Measurements from ENCODE around the gene NCSTN. TPM values are rescaled to one million over a fixed set of nuclear protein-coding genes. Genes with fewer than 3 reads are reported as not detected.

The NCSTN gene
- total RNA-seq, 2 donors from 2014 or later, result 57.4 to 70.2 TPM

GRCh38 chr1:160399544-160400222, 56.5 kb downstream of the NCSTN start:
- intact Hi-C loops (cut with DNase I), result loop anchor here in 1 of 2 donors (10.0 kb wide), 1 partner anchor 55 kb away; the partner anchor contains the start of genes COPA and NCSTN
- no peak for DNase-seq

DNA sequence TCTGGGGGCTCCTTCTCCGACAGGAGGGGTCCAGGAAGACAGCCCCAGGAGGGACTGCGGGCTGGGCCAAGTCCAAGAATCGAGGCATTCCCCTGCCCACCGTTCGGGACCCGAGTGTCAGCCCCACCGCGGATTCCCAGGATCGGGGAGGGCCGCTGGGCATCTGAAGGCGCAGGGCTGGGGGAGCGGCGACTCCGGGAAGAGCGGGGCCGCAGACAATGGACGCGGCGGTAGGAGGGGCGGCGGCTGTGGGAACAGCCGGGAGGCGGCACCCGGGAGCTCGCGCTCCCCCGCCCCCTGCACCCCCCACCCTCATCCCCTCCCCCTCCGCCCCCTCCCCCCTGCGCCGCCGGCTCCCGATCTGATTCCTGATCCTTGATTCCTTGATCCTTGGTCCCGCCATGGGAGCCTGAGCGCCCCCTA, 57.1 kb downstream of the NCSTN start, which contains the start of gene VANGL2:
VANGL2 (plus strand) TSS at position 342 of the 423 bp plus-strand sequence. CDS start 15,274 bp downstream, outside the sequence.
- ATAC-seq, result peak; percentile 84 to 86
- intact Hi-C loops (cut with DNase I), result loop anchor here in 1 of 2 donors (10.0 kb wide), 1 partner anchor 55 kb away; the partner anchor contains the start of genes COPA and NCSTN
- peak; percentile 84 for DNase-seq

More at GRCh38 chr1:160399544-160400222, 56.5 kb downstream of the NCSTN start:
- peak in 1 of 2 donors; percentile 18 for ATAC-seq

DNA sequence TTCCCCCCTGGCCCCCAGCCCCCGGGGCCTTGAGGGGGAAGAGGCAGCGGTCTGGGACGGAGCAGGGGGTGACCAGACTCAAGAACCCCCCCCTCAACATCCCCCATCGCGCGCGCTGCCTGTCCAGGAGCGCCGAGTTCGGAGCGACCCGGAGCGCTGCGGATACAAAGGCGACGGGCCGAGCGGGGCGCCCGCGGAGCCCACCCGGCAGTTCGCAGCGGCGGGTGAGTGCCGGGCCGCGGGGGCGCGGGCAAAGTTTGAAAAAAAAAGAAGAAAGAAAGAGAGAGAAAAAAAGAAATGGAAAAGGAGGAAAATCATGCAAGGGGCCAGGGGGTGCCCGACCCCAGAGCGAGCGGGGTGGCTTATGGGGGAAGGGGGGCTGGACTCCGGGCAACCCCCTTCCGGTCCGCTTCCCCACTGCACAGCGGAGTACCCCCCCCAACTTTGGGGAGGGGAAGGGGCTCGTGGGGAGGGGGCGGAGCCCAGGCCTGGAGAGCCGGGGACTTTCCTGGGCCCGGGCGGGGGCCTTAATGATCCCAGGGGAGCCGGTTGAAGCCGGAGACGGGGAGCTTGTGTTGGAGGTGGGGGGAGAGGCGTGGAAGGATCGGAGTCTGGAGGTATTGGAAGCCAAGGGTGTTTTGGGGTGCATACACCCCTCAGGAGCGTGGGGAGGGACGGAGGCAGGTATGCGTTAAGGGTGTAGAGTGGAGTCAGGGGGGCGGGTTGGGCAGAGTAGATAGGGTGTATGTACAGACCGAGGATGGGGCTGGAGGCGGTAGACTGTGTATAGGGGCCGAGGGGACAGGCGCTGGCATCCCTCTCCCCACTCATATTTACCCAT, 57.7 kb downstream of the NCSTN start:
- intact Hi-C loops (cut with DNase I), result loop anchor here in 1 of 2 donors (10.0 kb wide), 1 partner anchor 56 kb away; the partner anchor contains the start of genes COPA and NCSTN
- peak; percentile 47 to 53 for ATAC-seq
- no peak for DNase-seq

GRCh38 chr1:160401487-160401805, 58.3 kb downstream of the NCSTN start:
- ATAC-seq, result no peak
- intact Hi-C loops (cut with DNase I), result loop anchor here in 1 of 2 donors (10.0 kb wide), 1 partner anchor 57 kb away; the partner anchor contains the start of genes COPA and NCSTN
- no peak for DNase-seq

DNA sequence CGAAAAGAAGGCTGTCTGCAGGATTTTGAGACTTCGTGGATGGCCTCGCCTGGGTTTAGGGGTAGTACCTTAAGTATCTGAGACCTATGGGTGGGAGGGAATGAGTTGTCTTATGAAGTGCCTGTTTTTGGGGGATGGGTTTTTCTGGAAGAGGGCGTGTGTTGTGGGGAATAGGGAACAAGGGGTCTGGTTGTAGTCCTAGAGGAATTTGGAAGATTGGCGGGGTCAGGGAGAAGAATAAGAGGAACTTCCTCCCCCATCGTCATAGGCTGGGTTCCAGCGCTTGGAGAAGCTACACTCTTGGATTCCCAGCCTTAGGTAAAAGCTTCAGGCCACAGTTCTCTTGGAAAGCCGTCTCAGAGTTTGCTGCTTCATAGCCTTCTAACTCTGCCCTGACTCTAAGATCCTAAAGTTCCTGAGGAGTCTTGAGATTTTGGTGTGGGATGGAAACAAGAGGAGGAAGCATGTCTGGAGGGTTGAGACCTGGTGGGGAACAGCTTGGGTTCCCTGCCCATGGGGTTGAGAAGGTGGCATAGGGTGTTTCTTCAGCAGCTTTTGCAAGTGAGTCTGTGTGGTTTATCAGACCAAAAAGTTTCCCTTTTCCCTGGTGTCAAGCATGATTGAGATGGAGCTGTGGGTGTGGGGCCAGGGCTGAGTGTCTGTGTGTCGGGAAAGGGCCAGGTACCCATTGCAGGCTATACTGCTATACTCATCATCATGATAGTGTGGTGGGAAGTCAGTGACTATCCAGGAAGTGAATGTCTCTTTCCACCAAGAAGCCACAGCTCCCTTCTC, 59.0 kb downstream of the NCSTN start:
- intact Hi-C loops (cut with DNase I), result loop anchor here in 1 of 2 donors (10.0 kb wide), 1 partner anchor 57 kb away; the partner anchor contains the start of genes COPA and NCSTN
- no peak for ATAC-seq
- no peak for DNase-seq

GRCh38 chr1:160403244-160403643, 60.1 kb downstream of the NCSTN start:
- intact Hi-C loops (cut with DNase I), result loop anchor here in 1 of 2 donors (10.0 kb wide), 1 partner anchor 58 kb away; the partner anchor contains the start of genes COPA and NCSTN
- no peak for DNase-seq
- no peak for ATAC-seq

DNA sequence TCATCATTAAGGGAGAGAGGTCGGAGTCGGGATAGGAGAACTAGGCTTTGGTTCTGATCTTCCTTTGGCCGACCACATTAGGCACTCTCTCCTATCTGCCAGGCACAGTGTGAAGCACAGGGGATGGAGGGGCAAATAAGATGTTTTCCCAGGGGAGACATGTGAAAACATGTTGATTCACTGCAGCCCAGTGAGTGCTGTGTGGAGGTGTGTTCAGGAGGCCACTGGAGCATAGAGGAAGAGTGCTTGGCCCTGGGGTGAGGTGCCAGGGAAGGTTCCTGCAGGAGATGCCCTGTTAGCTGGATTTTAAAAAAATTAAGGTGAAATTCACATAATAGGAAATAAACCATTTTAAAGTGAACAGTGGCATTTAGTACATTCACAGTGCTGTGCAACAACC, 60.9 kb downstream of the NCSTN start:
- ATAC-seq, result no peak
- intact Hi-C loops (cut with DNase I), result loop anchor here in 1 of 2 donors (10.0 kb wide), 1 partner anchor 59 kb away; the partner anchor contains the start of genes COPA and NCSTN
- DNase-seq, result no peak

DNA sequence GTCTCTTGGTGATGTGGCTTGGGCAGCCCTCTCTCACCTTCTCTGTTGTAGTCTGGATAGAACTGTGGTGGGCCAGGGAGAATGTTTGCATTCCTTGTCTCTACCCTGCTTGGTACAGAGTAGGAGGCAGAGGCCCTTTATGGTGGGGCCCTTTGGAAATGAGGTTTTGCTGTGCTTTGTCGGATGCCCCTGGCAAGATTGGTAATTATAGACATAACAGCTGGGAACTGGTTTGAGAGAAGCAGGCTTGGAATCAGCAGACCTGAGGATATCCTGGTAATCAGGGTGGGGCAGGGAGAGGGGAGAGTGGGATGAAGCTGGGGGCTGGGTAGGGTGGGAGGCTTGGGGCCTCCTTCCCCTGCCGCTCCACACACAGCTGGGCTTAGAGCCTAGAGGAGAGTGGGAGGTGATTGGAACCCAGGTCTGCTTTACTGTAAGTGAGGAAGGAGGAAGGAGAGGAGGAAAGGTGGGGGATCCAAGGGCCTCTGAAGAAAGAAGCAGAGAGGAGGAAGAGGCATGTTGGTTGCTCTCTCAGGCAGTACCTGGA, 62.2 kb downstream of the NCSTN start:
- ATAC-seq (no peak), DNase-seq (no peak)
- intact Hi-C loops (cut with DNase I), result loop anchor here in 1 of 2 donors (10.0 kb wide), 1 partner anchor 61 kb away; the partner anchor contains the start of genes COPA and NCSTN

GRCh38 chr1:160406131-160406968, 63.2 kb downstream of the NCSTN start:
- intact Hi-C loops (cut with DNase I), result loop anchor here in 1 of 2 donors (10.0 kb wide), 1 partner anchor 62 kb away; the partner anchor contains the start of genes COPA and NCSTN
- DNase-seq, result no peak
- no peak for ATAC-seq

DNA sequence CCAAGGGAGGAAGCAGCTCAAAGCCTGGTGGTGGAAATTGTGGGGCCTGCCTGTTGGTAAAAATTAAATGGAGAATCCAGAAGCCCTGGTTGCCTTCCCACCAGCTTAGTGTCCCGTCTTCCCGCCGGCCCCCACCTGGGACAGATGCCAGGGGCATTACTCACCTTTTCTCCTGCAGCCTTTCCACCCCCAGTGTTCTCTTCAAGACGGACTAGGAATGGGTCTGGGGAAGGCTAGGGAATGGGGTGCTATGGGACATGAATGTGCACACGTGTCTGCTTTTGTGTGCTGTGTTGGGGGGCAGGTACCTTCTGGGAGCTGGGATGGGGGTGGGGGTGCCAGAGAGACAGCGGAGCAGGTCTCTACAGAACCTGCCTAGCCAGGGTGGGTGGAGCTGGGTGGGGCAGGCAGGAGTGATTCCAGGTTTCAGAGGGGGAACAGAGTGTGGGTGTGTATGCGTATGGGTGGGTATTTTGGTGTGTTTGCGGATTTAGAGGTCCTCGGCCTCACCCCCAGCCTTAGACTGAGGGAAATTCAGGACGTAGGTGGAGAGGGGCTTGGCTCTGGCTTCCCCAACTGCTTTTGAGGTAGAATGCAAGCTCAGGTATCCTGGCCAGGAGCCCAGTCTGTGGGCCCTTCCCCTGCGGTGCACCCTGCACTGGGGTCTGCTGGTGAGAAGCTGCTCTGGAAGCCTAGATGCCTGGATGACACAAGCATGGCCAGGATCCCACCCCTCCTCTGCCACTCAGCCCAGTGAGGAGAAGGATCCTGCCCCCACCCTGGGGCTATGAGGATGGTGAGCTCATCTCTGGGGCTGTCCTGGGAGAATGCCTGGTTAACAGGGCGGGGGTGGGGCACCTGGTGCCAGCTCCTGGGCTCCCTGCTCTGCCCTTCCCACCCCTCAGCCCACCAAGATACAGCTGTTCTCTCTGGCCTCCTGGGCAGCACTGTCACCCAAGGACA, 64.9 kb downstream of the NCSTN start:
- intact Hi-C loops (cut with DNase I), result loop anchor here in 1 of 2 donors (10.0 kb wide), 1 partner anchor 63 kb away; the partner anchor contains the start of genes COPA and NCSTN
- DNase-seq (no peak), ATAC-seq (peak in 1 of 2 donors; percentile 40)

Other genes starting within 250 kb of the NCSTN start
- 10 to 100 TPM; 18.8 to 22.1 TPM for gene IGSF8, start 244.8 kb upstream of the NCSTN start, total RNA-seq
- 100 to 1,000 TPM; 114 to 176 TPM for gene ATP1A2, start 227.6 kb upstream of the NCSTN start, total RNA-seq
- gene ATP1A4, start 191.8 kb upstream of the NCSTN start, total RNA-seq, result under 1 TPM in 1 of 2 donors, not detected in 1; 0.13 TPM
- gene CASQ1, start 152.8 kb upstream of the NCSTN start, total RNA-seq, result 10 to 100 TPM; 10.5 to 21.8 TPM
- 100 to 1,000 TPM; 188 to 189 TPM for gene PEA15, start 138.0 kb upstream of the NCSTN start, total RNA-seq
- 100 to 1,000 TPM in 1 of 2 donors, 10 to 100 TPM in 1; 98.5 to 121 TPM for gene DCAF8, start 80.8 kb upstream of the NCSTN start, total RNA-seq
- 10 to 100 TPM; 91.1 to 92.6 TPM for gene PEX19, start 58.2 kb upstream of the NCSTN start, total RNA-seq
- gene COPA, start 133 bp upstream of the NCSTN start, total RNA-seq, result 100 to 1,000 TPM; 108 to 147 TPM
- gene NHLH1, start 23.7 kb downstream of the NCSTN start, total RNA-seq, result under 1 TPM in 1 of 2 donors, not detected in 1; 0.10 TPM
- gene VANGL2, start 57.2 kb downstream of the NCSTN start, total RNA-seq, result 1 to 10 TPM; 4.1 to 5.1 TPM
- 1 to 10 TPM in 1 of 2 donors, under 1 TPM in 1; 0.55 to 1.4 TPM for gene SLAMF6, start 179.9 kb downstream of the NCSTN start, total RNA-seq
- gene CD84, start 236.1 kb downstream of the NCSTN start, total RNA-seq, result 1 to 10 TPM; 4.8 to 7.7 TPM